HCEC 1CT (cell line): Measurements from ENCODE around the gene SAFB2.

Experiments
- DNase-seq: peaks from one replicate; pipeline ENCODE4 v3.0.0-alpha.2; 2017

The SAFB2 gene

DNA sequence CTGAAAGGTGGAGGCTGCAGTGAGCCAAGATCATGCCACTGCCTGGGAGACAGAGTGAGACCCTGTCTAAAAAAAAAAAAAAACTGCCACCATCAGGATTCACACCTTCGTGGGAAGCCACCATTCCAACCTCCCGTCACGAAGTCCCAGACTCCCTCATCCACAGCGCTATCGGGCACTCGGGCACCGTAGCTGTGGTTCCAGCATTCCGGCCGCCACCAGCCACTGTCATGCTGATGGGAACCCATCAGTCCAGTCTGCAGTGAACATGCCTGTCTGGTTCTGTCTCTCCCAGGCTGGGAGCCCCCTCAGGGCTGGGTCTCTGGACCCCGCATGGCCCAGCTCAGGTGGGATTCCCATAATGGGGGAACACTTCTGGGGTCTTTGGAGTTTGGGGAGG lies 82.4 kb downstream of the SAFB2 start:
- DNase-seq, result no peak

DNA sequence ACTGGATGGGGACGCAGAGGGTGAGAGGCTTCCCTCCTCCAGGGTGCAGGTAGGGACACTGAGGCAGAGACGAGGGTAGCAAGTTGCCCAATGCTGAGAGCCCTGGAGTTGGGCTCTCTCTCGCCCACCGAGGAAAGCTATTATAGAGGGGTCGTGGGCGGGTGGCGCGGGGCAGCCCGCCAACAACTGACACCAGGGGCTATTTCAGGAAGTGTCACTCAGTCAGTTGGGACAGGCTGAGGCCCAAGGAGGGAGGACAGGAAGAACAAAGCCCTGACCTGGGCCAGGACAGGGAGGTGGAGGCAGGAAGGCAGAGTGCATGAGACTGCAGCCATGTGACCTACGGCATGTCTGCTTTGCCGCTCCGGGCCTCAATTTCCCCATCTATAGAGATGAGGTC lies 84.7 kb downstream of the SAFB2 start:
- no peak for DNase-seq
